ENCODE data around the gene RUNX1.

The RUNX1 gene

GRCh38 chr21:34877485-34878128, 171.5 kb downstream of the RUNX1 start:
- Histone ChIP-seq H3K9me3 (ENCODE audit: severe bottlenecking) (no peaks in the 10 kb centered on the region), H3K27me3 (ENCODE audit: insufficient read depth, poor library complexity, severe bottlenecking) (no peaks in the 10 kb centered on the region), H3K4me1 (ENCODE audit: insufficient read depth, poor library complexity, severe bottlenecking) (peaks cover 68% of the 10 kb centered on the region), H3K4me3 (ENCODE audit: severe bottlenecking) (no peak overlapping the region), H3K36me3 (ENCODE audit: low read depth) (peaks cover 95% of the 10 kb centered on the region), H3K27ac (ENCODE audit: poor library complexity, severe bottlenecking) (peak overlapping the region; percentile 99)
- DNase-seq (ENCODE audit: low spot score) = no peak
- no peak for TF ChIP-seq CTCF (IDR thresholded peaks at IDR 0.05; ENCODE audit: poor library complexity, severe bottlenecking)
- ATAC-seq (ENCODE audit: low read depth) = no peak

GRCh38 chr21:34875830-34876229, 173.3 kb downstream of the RUNX1 start:
- DNase-seq (ENCODE audit: low spot score) = no peak
- no peak for TF ChIP-seq CTCF (IDR thresholded peaks at IDR 0.05; ENCODE audit: poor library complexity, severe bottlenecking)
- Histone ChIP-seq H3K4me3 (ENCODE audit: severe bottlenecking) (no peak overlapping the region), H3K9me3 (ENCODE audit: severe bottlenecking) (no peaks in the 10 kb centered on the region), H3K4me1 (ENCODE audit: insufficient read depth, poor library complexity, severe bottlenecking) (peaks cover 52% of the 10 kb centered on the region), H3K27me3 (ENCODE audit: insufficient read depth, poor library complexity, severe bottlenecking) (no peaks in the 10 kb centered on the region), H3K27ac (ENCODE audit: poor library complexity, severe bottlenecking) (no peak overlapping the region), H3K36me3 (ENCODE audit: low read depth) (peaks cover 98% of the 10 kb centered on the region)
- no peak for ATAC-seq (ENCODE audit: low read depth)

- DNase-seq (ENCODE audit: low spot score) = no peak
- Histone ChIP-seq H3K4me1 (ENCODE audit: insufficient read depth, poor library complexity, severe bottlenecking) (peaks cover 43% of the 10 kb centered on the region), H3K4me3 (ENCODE audit: severe bottlenecking) (no peak overlapping the region), H3K9me3 (ENCODE audit: severe bottlenecking) (no peaks in the 10 kb centered on the region), H3K27me3 (ENCODE audit: insufficient read depth, poor library complexity, severe bottlenecking) (no peaks in the 10 kb centered on the region), H3K27ac (ENCODE audit: poor library complexity, severe bottlenecking) (no peak overlapping the region), H3K36me3 (ENCODE audit: low read depth) (peaks cover 98% of the 10 kb centered on the region)
- ATAC-seq (ENCODE audit: low read depth) = no peak
- TF ChIP-seq CTCF (IDR thresholded peaks at IDR 0.05; ENCODE audit: poor library complexity, severe bottlenecking) = no peak
Measured at GRCh38 chr21:34874684-34875513, 174.2 kb downstream of the RUNX1 start.

GRCh38 chr21:34871026-34871908, 177.8 kb downstream of the RUNX1 start:
- Histone ChIP-seq H3K9me3 (ENCODE audit: severe bottlenecking) (no peaks in the 10 kb centered on the region), H3K27me3 (ENCODE audit: insufficient read depth, poor library complexity, severe bottlenecking) (no peaks in the 10 kb centered on the region), H3K27ac (ENCODE audit: poor library complexity, severe bottlenecking) (no peak overlapping the region), H3K36me3 (ENCODE audit: low read depth) (peaks cover 99% of the 10 kb centered on the region), H3K4me1 (ENCODE audit: insufficient read depth, poor library complexity, severe bottlenecking) (peaks cover 34% of the 10 kb centered on the region), H3K4me3 (ENCODE audit: severe bottlenecking) (no peak overlapping the region)
- no peak for TF ChIP-seq CTCF (IDR thresholded peaks at IDR 0.05; ENCODE audit: poor library complexity, severe bottlenecking)
- ATAC-seq (ENCODE audit: low read depth) (no peak), DNase-seq (ENCODE audit: low spot score) (no peak)

Measured in RWPE2 (cell line).